GM06990 (cell line): ENCODE measurements around the gene DPH7.

ENCODE experiments used
- DNase-seq: peaks from one replicate; pipeline ENCODE4 v3.0.0-alpha.2; 2011; ENCODE audit not compliant: insufficient read length; ENCODE audit errors: extremely low read depth
- H3K27me3 ChIP-seq: replicated peaks from 2 replicates; pipeline ENCODE4 v1.6.0; 2011; ENCODE audit warnings: low read length; ENCODE audit not compliant: control insufficient read depth, insufficient read depth
- H3K36me3 ChIP-seq: 2 replicates; pipeline ENCODE4 v1.5.1; 2011; ENCODE audit warnings: low read length; ENCODE audit not compliant: control insufficient read depth, insufficient read depth
- H3K4me3 ChIP-seq: replicated peaks from 2 replicates; pipeline ENCODE4 v1.5.1; 2011; ENCODE audit warnings: low read depth, mild to moderate bottlenecking, control low read depth, low read length
- TF ChIP-seq, protein P1 (sequence below): IDR thresholded peaks from 2 replicates; pipeline ENCODE4 v1.5.1; 2011; ENCODE audit warnings: low read length, control low read depth, mild to moderate bottlenecking, inconsistent platforms; ENCODE audit not compliant: insufficient read depth, poor library complexity, severe bottlenecking

The DPH7 gene

DNA sequence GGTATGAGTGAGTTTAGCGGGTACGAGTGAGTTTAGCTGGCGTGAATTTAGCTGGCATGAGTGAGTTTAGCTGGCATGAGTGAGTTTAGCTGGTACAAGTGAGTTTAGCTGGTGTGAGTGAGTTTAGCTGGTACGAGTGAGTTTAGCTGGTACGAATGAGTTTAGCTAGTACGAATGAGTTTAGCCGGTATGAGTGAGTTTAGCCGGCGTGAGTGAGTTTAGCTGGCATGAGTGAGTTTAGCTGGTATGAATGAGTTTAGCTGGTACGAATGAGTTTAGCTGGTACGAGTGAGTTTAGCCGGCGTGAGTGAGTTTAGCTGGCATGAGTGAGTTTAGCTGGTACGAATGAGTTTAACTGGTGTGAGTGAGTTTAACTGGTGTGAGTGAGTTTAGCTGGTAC is 69.5 kb downstream of the DPH7 start:
- no peaks in the 10 kb centered on the region for H3K27me3 ChIP-seq
- H3K36me3 ChIP-seq = no peaks in the 10 kb centered on the region
- TF ChIP-seq, protein P1, sequence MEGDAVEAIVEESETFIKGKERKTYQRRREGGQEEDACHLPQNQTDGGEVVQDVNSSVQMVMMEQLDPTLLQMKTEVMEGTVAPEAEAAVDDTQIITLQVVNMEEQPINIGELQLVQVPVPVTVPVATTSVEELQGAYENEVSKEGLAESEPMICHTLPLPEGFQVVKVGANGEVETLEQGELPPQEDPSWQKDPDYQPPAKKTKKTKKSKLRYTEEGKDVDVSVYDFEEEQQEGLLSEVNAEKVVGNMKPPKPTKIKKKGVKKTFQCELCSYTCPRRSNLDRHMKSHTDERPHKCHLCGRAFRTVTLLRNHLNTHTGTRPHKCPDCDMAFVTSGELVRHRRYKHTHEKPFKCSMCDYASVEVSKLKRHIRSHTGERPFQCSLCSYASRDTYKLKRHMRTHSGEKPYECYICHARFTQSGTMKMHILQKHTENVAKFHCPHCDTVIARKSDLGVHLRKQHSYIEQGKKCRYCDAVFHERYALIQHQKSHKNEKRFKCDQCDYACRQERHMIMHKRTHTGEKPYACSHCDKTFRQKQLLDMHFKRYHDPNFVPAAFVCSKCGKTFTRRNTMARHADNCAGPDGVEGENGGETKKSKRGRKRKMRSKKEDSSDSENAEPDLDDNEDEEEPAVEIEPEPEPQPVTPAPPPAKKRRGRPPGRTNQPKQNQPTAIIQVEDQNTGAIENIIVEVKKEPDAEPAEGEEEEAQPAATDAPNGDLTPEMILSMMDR = no peak
- DNase-seq = no peak
- no peak overlapping the region for H3K4me3 ChIP-seq

- DNase-seq = no peak
- no peaks in the 10 kb centered on the region for H3K27me3 ChIP-seq
- no peak overlapping the region for H3K4me3 ChIP-seq
- TF ChIP-seq, protein P1 = no peak
- H3K36me3 ChIP-seq = no peaks in the 10 kb centered on the region
Measured at GRCh38 chr9:137506702-137507171, 72.0 kb downstream of the DPH7 start.

DNA sequence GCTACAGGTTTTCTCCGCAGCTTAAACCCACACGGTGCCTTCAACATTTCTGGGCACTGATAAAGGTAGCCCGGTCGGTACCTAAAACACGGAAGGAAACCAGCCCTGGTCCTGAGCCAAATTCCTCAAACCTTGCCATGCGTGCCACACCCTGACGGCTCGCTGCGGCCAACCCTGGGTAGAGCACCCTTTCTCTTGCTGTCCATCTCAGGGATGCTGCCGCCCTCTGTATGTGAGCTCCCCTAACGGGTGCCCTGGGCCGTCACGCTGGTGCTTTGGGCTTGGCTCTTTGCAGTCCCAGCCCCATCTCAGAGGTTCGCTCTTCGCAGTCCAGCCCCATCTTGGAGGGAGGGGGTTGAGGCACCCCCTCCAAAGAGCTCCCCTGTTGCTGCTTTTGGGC is 72.5 kb downstream of the DPH7 start:
- no peak for DNase-seq
- no peak overlapping the region for H3K4me3 ChIP-seq
- TF ChIP-seq, protein P1 = no peak
- no peaks in the 10 kb centered on the region for H3K36me3 ChIP-seq
- H3K27me3 ChIP-seq = no peaks in the 10 kb centered on the region

- Histone ChIP-seq H3K4me3 (no peak overlapping the region), H3K27me3 (no peaks in the 10 kb centered on the region), H3K36me3 (no peaks in the 10 kb centered on the region)
- DNase-seq = no peak
- TF ChIP-seq, protein P1 = no peak
Measured at GRCh38 chr9:137505421-137506140, 73.1 kb downstream of the DPH7 start.
